HG03139 (cell line): Measurements from ENCODE around the gene ATXN1.

Experiments
- ATAC-seq: cut with Tn5 transposase; IDR thresholded peaks from one replicate; pipeline ENCODE4 v1.9.1; 2021; ENCODE audit not compliant: unreplicated experiment

Gene ATXN1

GRCh38 chr6:16683641-16684194 lies 77.5 kb downstream of the ATXN1 start:
- no peak for ATAC-seq

- no peak for ATAC-seq
Observed at GRCh38 chr6:16681260-16681873, 79.9 kb downstream of the ATXN1 start.

GRCh38 chr6:16679050-16679449 lies 82.2 kb downstream of the ATXN1 start:
- ATAC-seq, result no peak

GRCh38 chr6:16677458-16677857 lies 83.8 kb downstream of the ATXN1 start:
- ATAC-seq, result no peak

- no peak for ATAC-seq
Observed at GRCh38 chr6:16676978-16677377, 84.3 kb downstream of the ATXN1 start.

GRCh38 chr6:16676376-16676775 lies 84.9 kb downstream of the ATXN1 start:
- ATAC-seq, result no peak

- ATAC-seq, result no peak
Observed at GRCh38 chr6:16674801-16675392, 86.4 kb downstream of the ATXN1 start.

- no peak for ATAC-seq
Observed at GRCh38 chr6:16673011-16673797, 88.1 kb downstream of the ATXN1 start.

GRCh38 chr6:16671302-16672289 lies 89.7 kb downstream of the ATXN1 start:
- ATAC-seq, result no peak

GRCh38 chr6:16670617-16671051 lies 90.6 kb downstream of the ATXN1 start:
- no peak for ATAC-seq

- ATAC-seq, result no peak
Observed at GRCh38 chr6:16670183-16670582, 91.1 kb downstream of the ATXN1 start.

GRCh38 chr6:16669227-16669626 lies 92.0 kb downstream of the ATXN1 start:
- no peak for ATAC-seq

GRCh38 chr6:16667509-16667908 lies 93.8 kb downstream of the ATXN1 start:
- no peak for ATAC-seq

GRCh38 chr6:16665992-16666391 lies 95.3 kb downstream of the ATXN1 start:
- no peak for ATAC-seq

- no peak for ATAC-seq
Observed at GRCh38 chr6:16665182-16665581, 96.1 kb downstream of the ATXN1 start.

- ATAC-seq, result no peak
Observed at GRCh38 chr6:16663901-16664300, 97.4 kb downstream of the ATXN1 start.

- no peak for ATAC-seq
Observed at GRCh38 chr6:16660157-16660497, 101.1 kb downstream of the ATXN1 start.

GRCh38 chr6:16659466-16660156 lies 101.6 kb downstream of the ATXN1 start:
- no peak for ATAC-seq

GRCh38 chr6:16658348-16659034 lies 102.8 kb downstream of the ATXN1 start:
- ATAC-seq, result no peak

GRCh38 chr6:16657768-16658167 lies 103.5 kb downstream of the ATXN1 start:
- no peak for ATAC-seq
